IPS DF 4.7 (cell line): ENCODE results near the gene DEFB114.

ENCODE experiments used
- DNase-seq: peaks from one replicate; pipeline ENCODE4 v3.0.0-alpha.2; 2013; ENCODE audit warnings: low spot score; ENCODE audit errors: extremely low read depth

DEFB114 gene

DNA sequence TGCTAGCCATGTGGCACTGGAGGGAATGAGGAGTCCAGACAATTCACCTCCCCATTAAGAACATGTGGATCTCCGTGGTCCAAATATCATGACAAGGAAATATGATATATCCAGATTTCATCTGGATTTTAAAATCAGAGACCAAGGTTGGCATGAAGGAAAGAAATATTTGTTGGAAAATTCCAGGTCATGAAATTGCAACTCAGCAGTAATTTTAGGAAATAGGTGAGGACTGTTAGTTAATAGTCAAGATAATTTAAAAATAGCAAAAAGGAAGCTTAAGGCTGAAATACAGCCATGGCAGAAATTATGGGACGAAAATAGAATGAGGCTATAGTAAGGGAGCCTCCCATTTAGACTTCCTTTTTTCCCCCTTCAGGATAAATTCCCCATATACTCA lies 26.9 kb downstream of the DEFB114 start:
- DNase-seq = no peak

DNA sequence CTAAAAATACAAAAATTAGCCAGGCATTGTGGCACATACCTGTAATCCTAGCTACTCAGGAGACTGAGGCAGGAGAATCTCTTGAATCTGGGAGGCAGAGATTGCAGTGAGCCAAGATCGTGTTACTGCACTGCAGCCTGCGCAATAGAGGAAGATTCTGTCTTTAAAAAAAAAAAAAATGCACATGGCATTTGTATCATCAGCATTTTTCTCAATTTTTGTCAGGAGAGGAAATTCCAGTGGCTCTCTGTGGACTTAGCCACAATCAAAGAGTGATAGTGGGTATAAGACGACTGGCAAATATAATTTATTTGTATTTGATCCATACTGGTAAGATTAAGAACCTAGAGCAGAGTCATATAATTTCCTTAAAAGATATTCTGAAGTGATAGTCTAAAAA lies 28.6 kb downstream of the DEFB114 start:
- DNase-seq = no peak

DNA sequence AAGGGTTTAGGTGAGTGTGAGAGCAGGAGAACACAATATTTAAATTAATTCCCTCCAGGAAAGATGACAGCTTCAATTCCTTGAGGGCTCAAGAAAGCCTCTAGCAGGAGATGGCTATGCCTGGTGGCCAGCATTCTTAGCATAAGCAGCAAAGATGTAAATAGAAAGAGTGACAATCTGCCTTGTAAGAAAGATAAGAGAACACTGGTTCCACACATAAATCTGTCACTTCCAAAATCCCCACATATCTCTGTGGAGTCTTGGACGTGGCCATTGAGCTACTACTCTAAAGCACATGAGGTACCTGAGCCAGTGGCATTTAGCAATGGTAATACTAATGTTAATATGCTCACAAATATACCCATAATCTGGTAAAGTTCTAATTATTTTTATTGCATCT lies 29.2 kb downstream of the DEFB114 start:
- no peak for DNase-seq

DNA sequence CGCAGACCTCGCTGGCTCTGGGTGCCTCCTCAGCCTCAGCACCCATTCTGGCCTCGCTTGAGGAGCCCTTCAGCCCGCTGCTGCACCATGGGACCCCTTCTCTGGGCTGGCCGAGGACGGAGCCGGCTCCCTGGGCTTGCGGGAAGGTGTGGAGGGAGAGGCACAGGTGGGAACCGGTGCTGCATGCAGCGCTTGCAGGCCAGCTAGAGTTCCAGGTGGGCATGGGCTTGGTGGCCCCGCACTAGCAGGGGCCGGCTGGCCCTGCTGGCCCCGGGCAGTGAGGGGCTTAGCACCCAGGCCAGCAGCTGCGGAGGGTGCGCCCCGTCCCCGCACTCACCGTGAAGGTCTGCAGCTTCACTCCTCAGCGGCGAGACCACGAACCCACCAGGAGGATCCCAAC lies 30.4 kb downstream of the DEFB114 start:
- no peak for DNase-seq

DNA sequence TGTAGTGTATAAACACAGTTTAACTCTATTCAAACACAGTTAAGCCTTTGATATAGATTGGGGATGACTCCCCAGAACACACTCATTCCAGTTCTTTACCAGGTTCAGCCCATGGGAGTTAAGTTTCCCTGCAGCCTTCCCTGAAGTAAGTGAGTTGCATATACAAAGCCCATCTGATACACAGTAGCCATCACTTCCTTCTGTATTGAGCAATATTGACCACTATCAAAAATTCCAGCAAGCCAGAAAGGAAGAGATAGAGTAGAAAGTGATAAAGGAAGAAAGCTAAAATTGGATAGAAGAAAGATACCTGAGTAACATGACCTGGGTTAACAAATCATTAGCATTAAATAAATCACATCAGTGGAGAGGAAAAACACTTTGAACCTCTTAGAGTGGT lies 34.6 kb downstream of the DEFB114 start:
- DNase-seq = no peak

DNA sequence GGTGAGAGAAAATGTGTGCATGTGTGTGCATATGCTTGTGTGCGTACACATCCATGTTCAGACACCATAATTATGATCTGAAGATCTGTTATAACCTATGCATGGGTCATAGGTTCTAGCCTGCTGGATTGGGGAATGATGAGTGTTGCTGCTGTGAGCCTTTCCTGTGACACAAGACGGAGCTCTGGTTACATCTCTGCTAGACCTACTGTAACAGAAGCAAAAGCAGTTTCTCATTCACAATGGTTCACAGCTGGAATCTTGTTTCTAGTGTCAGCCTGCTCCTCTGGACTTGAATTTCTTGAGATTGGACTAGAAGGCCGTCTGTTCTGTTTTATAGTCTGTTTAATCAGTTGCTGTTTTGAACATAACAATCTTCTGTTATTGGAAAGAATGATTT lies 40.1 kb downstream of the DEFB114 start:
- DNase-seq = no peak

DNA sequence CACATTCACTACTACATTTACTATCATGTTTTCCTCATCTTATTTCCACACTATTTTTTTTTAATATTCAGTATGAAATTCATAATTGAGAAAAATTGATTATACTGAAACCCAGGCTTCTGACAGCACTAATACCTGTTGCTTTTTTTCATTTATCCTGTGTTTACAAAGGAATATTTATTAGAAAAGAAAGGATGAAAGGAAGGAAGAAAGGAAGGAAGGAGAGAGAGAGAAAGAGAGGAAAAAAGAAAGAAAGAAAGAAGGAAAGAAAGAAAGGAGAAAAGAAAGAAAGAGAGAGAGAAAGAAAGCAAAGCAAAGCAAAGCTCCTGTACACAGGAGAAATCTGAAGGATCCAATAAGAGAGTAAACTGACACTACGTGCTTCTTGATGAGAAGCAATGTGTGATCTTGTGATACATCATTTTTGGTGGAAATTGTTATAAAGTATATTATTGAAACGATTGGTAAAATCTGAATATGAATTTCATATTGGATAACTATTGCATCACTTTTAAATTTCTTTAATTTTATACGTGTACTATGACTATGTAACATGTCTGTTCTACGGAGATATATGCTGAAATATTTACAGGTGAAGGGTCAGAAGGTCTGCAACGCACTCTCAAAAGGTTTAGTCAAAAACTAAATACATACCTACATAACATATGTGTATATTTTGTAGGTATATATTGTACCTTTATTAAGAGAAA lies 43.9 kb downstream of the DEFB114 start:
- no peak for DNase-seq

DNA sequence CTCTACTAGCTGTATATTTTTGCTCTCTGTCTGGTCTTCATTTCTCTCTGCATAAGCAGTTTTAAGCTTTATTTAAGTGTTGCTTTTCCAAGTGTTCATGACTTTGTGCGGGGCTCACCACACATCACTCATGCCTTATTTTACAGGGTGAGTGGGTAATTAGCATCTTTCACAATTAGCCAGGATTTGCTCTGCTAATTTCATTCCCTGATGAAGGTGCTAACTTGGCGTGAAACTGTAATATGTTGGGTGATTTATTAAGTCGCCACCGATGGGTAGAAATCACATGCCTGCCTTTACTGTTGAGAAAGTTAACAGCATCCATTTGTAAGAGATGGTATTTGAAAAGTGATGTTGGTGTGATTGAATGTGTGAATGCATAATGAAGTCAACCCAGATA lies 44.7 kb downstream of the DEFB114 start:
- no peak for DNase-seq

DNA sequence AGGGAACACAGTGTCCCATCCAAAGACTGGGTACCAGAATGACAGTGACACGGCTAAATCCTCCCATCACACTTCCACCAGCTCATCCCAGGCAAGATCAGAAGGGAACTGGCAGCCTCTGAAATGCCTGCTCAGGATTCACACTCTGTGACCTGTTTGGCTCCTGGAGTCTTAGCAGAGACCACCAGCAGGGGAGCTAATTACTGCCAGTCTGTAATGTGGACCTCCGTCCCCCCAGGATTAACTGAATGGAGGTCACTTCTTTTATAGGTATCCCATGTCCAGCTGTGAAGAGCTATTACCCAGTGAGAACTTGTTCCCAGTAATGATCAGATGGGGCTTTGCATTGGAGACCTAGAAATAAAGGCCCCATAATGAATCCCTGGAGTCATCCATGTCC lies 45.2 kb downstream of the DEFB114 start:
- DNase-seq = no peak

DNA sequence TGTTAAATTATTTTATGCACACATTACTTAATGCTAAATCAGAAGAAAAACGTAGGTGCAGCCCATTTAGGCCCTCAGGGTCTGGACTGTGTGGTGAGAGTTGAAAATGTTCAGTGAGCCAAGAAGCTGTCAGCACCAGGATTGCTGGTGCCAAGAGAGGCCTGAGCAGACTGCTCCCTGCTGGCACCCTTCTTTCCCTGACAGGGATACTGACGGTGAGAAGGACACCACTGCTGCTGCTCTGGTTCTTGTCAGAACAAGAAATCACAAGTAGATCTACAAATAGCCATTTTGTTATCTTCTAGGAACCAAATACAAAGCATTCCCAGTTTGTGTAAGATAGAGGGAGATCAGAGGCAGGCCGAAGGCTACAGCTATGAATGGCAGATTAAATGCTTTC lies 48.9 kb downstream of the DEFB114 start:
- DNase-seq = no peak

DNA sequence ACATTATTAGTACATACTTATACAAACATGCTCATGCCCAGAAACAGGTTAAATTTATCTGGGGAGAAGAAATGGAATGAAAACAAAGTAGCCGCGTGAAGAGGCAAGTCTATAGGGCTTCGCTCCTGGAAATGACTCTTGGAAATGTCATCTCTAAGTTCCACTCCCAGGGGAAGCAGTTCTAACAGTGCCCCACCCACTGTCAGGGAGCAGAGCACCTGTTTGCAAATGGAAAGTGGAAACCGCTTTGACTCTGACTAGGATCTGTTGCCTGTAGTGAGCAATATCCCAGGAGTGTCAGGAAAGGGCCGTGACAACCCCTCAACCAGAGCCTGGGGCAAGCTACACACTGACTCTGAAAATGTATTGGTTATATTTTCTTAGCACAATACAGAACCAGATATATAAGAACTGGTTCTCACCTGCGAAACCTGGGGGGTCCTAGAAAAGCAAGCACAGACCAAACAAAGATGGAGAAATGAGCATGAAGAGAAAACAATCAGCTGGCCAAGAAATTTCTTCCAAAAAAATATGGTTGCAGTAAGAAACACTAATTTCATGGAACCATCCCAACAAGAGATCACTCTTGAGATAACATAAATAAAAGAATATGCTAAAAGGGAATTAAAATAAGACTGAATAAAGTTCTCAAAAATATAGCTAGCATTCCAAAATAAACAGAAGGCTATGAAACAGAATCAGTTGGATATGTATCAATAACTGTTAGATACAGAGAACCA lies 50.2 kb downstream of the DEFB114 start:
- DNase-seq = no peak

DNA sequence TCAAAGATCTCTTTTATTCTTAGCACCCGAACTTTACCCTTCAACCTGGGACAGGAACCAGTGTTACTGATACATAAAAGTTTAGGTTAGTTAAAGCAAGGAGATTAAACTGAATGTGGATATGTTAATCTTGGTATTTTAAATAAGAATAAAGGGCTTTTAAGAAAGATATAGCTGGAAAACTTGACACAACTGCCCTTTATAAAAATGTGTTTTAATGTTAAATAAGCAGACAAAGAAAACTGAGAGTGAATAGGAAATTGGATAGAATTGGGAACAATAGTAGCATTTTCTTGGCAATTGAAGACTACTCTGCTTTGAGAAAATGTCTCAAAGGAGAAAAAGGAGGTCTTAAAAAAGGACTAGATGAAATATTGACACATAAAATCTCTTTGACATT lies 51.8 kb downstream of the DEFB114 start:
- DNase-seq = no peak

DNA sequence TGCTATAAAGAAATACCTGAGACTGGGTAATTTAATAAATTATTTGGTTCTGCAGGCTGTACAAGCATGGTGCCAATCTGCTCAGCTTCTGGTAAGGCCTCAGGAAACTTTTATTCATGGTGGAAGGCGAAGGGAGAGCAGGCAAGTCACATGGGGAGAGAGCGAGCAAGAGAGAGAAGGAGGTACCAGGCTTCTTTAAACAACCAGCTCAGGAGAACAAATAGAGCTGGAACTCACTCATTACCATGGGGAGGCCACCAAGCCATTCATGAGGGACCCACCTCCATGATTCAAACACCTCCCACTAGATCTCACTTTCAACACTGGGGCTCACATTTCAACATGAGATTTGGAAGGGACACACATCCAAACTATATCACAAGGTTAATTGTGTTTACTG lies 52.7 kb downstream of the DEFB114 start:
- no peak for DNase-seq
